PC-3 (cell line): ENCODE results near the gene ABLIM2. TPM values are rescaled to one million over a fixed set of nuclear protein-coding genes. Genes with fewer than 3 reads are reported as not detected.

ENCODE experiments used
- ATAC-seq: fragments of 200-7000 bp; cut with Tn5 transposase; 2 replicates; pipeline ENCODE4 v1.9.1; 2020; ENCODE audit warnings: mild to moderate bottlenecking, moderate library complexity
- BruUV-seq: library from RNA; stranded (reverse); fragments of 400-500 nt; replicated peaks from 2 replicates; lab custom pipeline; 2021; lab: Mats Ljungman, UMichigan
- CTCF ChIA-PET: fragments of 300-600 bp; sonication (Branson Sonifier 250); formaldehyde crosslinking; loops from one replicate; lab custom pipeline; 2022; ENCODE audit warnings: antibody characterized with exemption; lab: Charles Lee
- POLR2A ChIA-PET: fragments of 300-600 bp; sonication (Branson Sonifier 250); formaldehyde crosslinking; loops from one replicate; lab custom pipeline; 2022; ENCODE audit warnings: antibody characterized with exemption; ENCODE audit not compliant: unreplicated experiment; lab: Charles Lee
- DNase-seq: peaks from one replicate; pipeline ENCODE4 v3.0.0-alpha.2; 2015
- H2AFZ ChIP-seq: fragments of 300-600 bp; sonication (generic); 2 replicates; pipeline ENCODE4 v1.6.0; 2016; ENCODE audit warnings: antibody characterized with exemption, low read length
- H3F3A ChIP-seq: fragments of 300-600 bp; sonication (generic); one replicate; pipeline ENCODE4 v1.6.0; 2017; ENCODE audit warnings: antibody characterized with exemption, low read length, control low read depth, mild to moderate bottlenecking; ENCODE audit not compliant: unreplicated experiment
- H3K27ac ChIP-seq: fragments of 300-600 bp; sonication (generic); 2 replicates; pipeline ENCODE4 v1.5.1; 2016; ENCODE audit warnings: mild to moderate bottlenecking, low read length
- H3K27me3 ChIP-seq: fragments of 300-600 bp; sonication (generic); 2 replicates; pipeline ENCODE4 v1.6.1; 2016; ENCODE audit warnings: low read length, mixed read lengths
- H3K36me3 ChIP-seq: fragments of 300-600 bp; sonication (generic); 2 replicates; pipeline ENCODE4 v1.6.1; 2016; ENCODE audit warnings: low read depth, mixed run types, low read length, mixed read lengths
- H3K4me1 ChIP-seq: fragments of 300-600 bp; sonication (generic); 2 replicates; pipeline ENCODE4 v1.5.1; 2016; ENCODE audit warnings: low read length; ENCODE audit not compliant: insufficient read depth
- H3K4me2 ChIP-seq: fragments of 300-600 bp; sonication (generic); 2 replicates; pipeline ENCODE4 v1.6.0; 2016; ENCODE audit warnings: low read length
- H3K4me3 ChIP-seq: fragments of 300-600 bp; sonication (generic); 2 replicates; pipeline ENCODE4 v1.5.1; 2016; ENCODE audit warnings: mild to moderate bottlenecking, low read length, mixed read lengths
- H3K79me2 ChIP-seq: fragments of 300-600 bp; sonication (generic); 2 replicates; pipeline ENCODE4 v1.6.1; 2017; ENCODE audit warnings: low read length, mixed read lengths
- H3K9ac ChIP-seq: fragments of 300-600 bp; sonication (generic); 2 replicates; pipeline ENCODE4 v1.6.0; 2016; ENCODE audit warnings: mild to moderate bottlenecking, low read length
- H3K9me2 ChIP-seq: fragments of 300-600 bp; sonication (generic); replicated peaks from 2 replicates; pipeline ENCODE4 v1.6.1; 2016; ENCODE audit warnings: mixed run types, low read length, mixed read lengths
- H3K9me3 ChIP-seq: fragments of 300-600 bp; sonication (generic); 2 replicates; pipeline ENCODE4 v1.6.1; 2016; ENCODE audit warnings: low read length, mixed read lengths
- H4K20me1 ChIP-seq: fragments of 300-600 bp; sonication (generic); 2 replicates; pipeline ENCODE4 v1.6.1; 2016; ENCODE audit warnings: low read length, mixed read lengths
- CTCF ChIP-seq: fragments of 300-600 bp; sonication (generic); conservative IDR thresholded peaks from 2 replicates; pipeline ENCODE4 v1.5.1; 2017; ENCODE audit warnings: antibody characterized with exemption, low read depth, mild to moderate bottlenecking, low read length
- EZH2 ChIP-seq: fragments of 300-600 bp; sonication (generic); IDR thresholded peaks from one replicate; pipeline ENCODE4 v1.6.1; 2017; ENCODE audit warnings: antibody characterized with exemption, mild to moderate bottlenecking, low read length; ENCODE audit not compliant: unreplicated experiment
- EZH2phosphoT487 ChIP-seq: fragments of 300-600 bp; sonication (generic); IDR thresholded peaks from 2 replicates; pipeline ENCODE4 v1.6.1; 2018; ENCODE audit warnings: mild to moderate bottlenecking, antibody characterized with exemption, low read length, borderline replicate concordance
- intact Hi-C: fragments of 100-400 bp; cut with micrococcal nuclease; formaldehyde crosslinking; loops from 2 replicates; pipeline ENCODE4 v1.9.0; 2023
- total RNA-seq: library from RNA; depleted of rRNA; stranded (reverse); fragments of >200 nt; gene quantifications from 2 replicates; pipeline ENCODE4 v1.2.3, GENCODE V29; 2014

ABLIM2 gene
- total RNA-seq, 1 experiment from 2014 or later = 3.2 TPM

- ATAC-seq (no peak), DNase-seq (no peak)
- Histone ChIP-seq H3K4me1 (no peaks in the 10 kb centered on the region), H3K79me2 (no peaks in the 10 kb centered on the region), H3K4me2 (no peak overlapping the region), H3K27ac (no peak overlapping the region), H3K27me3 (no peaks in the 10 kb centered on the region), H4K20me1 (no peaks in the 10 kb centered on the region), H3K9me2 (no peaks in the 10 kb centered on the region), H3K9me3 (no peaks in the 10 kb centered on the region), H3K4me3 (no peak overlapping the region), H3K9ac (no peak overlapping the region), H2AFZ (no peak overlapping the region), H3K36me3 (no peaks in the 10 kb centered on the region), H3F3A (no peaks in the 10 kb centered on the region)
- BruUV-seq = no TSS peak
- ChIA-PET CTCF (no interaction called here), POLR2A (no interaction called here)
- no peak for TF ChIP-seq CTCF
- TF ChIP-seq EZH2 = no peak
- intact Hi-C loops = no loop called here
Observed at GRCh38 chr4:8106451-8107025, 52.1 kb downstream of the ABLIM2 start.

GRCh38 chr4:8105306-8106100 lies 53.1 kb downstream of the ABLIM2 start:
- Histone ChIP-seq H3K27me3 (no peaks in the 10 kb centered on the region), H2AFZ (no peak overlapping the region), H3K4me2 (no peak overlapping the region), H3K79me2 (no peaks in the 10 kb centered on the region), H3K27ac (no peak overlapping the region), H3K4me1 (no peaks in the 10 kb centered on the region), H3K9me3 (no peaks in the 10 kb centered on the region), H3K9ac (no peak overlapping the region), H4K20me1 (no peaks in the 10 kb centered on the region), H3K4me3 (no peak overlapping the region), H3K9me2 (no peaks in the 10 kb centered on the region), H3F3A (no peaks in the 10 kb centered on the region), H3K36me3 (no peaks in the 10 kb centered on the region)
- POLR2A ChIA-PET = no interaction called here
- ATAC-seq = no peak
- DNase-seq = no peak
- no TSS peak for BruUV-seq
- CTCF ChIA-PET = no interaction called here
- TF ChIP-seq EZH2 = no peak
- TF ChIP-seq EZH2phosphoT487 = no peak
- TF ChIP-seq CTCF = no peak
- intact Hi-C loops = no loop called here

GRCh38 chr4:8104491-8105305 lies 53.9 kb downstream of the ABLIM2 start:
- no peaks in the 10 kb centered on the region for H3F3A ChIP-seq
- no peak overlapping the region for H3K4me2 ChIP-seq
- H3K27me3 ChIP-seq = no peaks in the 10 kb centered on the region
- H3K27ac ChIP-seq = no peak overlapping the region
- no peaks in the 10 kb centered on the region for H3K36me3 ChIP-seq
- H4K20me1 ChIP-seq = no peaks in the 10 kb centered on the region
- TF ChIP-seq EZH2 = no peak
- TF ChIP-seq EZH2phosphoT487 = no peak
- TF ChIP-seq CTCF = no peak
- no peaks in the 10 kb centered on the region; the same call in 1 of the 2 replicates for H3K4me1 ChIP-seq
- DNase-seq (no peak), ATAC-seq (no peak)
- H3K9me3 ChIP-seq = no peaks in the 10 kb centered on the region
- no peak overlapping the region for H2AFZ ChIP-seq
- CTCF ChIA-PET = no interaction called here
- H3K79me2 ChIP-seq = no peaks in the 10 kb centered on the region
- intact Hi-C loops = no loop called here
- H3K9me2 ChIP-seq = no peaks in the 10 kb centered on the region
- POLR2A ChIA-PET = no interaction called here
- no TSS peak for BruUV-seq
- H3K9ac ChIP-seq = no peak overlapping the region
- H3K4me3 ChIP-seq = no peak overlapping the region
